ENCODE data around the gene TECPR2.

DNA sequence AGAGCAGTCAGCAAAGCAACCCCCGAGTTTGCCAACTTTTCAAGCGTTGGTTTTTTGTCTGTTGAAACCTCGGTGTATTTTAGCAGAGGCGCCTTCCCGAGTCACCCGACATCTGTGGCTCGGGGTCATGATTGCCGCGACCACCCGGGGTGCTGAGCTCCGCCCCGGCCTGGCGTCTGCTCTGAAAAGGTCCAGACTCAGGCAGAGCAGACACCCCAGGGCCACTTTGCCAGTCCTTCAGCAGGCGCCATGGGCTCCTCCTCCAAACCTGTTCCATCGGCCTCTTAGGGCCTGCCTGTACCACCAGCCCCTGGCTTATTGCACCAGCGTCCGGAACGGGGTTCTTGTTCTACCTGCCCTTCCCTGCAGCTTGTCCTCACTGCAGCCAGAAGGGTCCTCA is 127.7 kb downstream of the TECPR2 start:
- TF ChIP-seq RARB (CRISPR knock-in tag; IDR thresholded peaks at IDR 0.05): no peak
- no peak for TF ChIP-seq BACH2 (CRISPR knock-in tag; IDR thresholded peaks at IDR 0.05; ENCODE audit: borderline replicate concordance)
- no peak for TF ChIP-seq ISL1 (CRISPR knock-in tag; IDR thresholded peaks at IDR 0.05)
- TF ChIP-seq ZFP30 (CRISPR knock-in tag; IDR thresholded peaks at IDR 0.05): no peak
- TF ChIP-seq, protein P1, sequence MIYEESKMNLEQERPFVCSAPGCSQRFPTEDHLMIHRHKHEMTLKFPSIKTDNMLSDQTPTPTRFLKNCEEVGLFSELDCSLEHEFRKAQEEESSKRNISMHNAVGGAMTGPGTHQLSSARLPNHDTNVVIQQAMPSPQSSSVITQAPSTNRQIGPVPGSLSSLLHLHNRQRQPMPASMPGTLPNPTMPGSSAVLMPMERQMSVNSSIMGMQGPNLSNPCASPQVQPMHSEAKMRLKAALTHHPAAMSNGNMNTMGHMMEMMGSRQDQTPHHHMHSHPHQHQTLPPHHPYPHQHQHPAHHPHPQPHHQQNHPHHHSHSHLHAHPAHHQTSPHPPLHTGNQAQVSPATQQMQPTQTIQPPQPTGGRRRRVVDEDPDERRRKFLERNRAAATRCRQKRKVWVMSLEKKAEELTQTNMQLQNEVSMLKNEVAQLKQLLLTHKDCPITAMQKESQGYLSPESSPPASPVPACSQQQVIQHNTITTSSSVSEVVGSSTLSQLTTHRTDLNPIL (CRISPR knock-in tag; IDR thresholded peaks at IDR 0.05; ENCODE audit: low read depth): no peak
- TF ChIP-seq ARNTL (CRISPR knock-in tag; IDR thresholded peaks at IDR 0.05; ENCODE audit: borderline replicate concordance, low read depth): no peak
- no peak for TF ChIP-seq ZNF8 (CRISPR knock-in tag; IDR thresholded peaks at IDR 0.05)
- no peak for TF ChIP-seq ZNF565 (CRISPR knock-in tag; conservative IDR thresholded peaks at IDR 0.05; ENCODE audit: low read depth)
- no peak for TF ChIP-seq GLIS3 (CRISPR knock-in tag; IDR thresholded peaks at IDR 0.05)

Data from SK-N-SH treated with all-trans-retinoic acid at 6 μM for 48 hours (cell line).